Vagina (tissue), 2 donors: ENCODE data around the gene OCSTAMP. TPM values are rescaled to one million over a fixed set of nuclear protein-coding genes. Genes with fewer than 3 reads are reported as not detected.

ENCODE experiments used
- DNase-seq, 2 donors: peaks; one replicate each; pipeline ENCODE4 v3.0.0-alpha.2; 2017; ENCODE audit errors: extremely low spot score in 2 of 2
- H3K27ac ChIP-seq: fragments of 200-600 bp; sonication (generic); one replicate; pipeline ENCODE4 v1.5.1; 2019
- H3K27me3 ChIP-seq: fragments of 200-600 bp; sonication (generic); one replicate; pipeline ENCODE4 v1.5.1; 2019
- H3K36me3 ChIP-seq, 2 donors: fragments of 200-600 bp; sonication (generic); one replicate each; pipeline ENCODE4 v1.5.1; 2017 to 2019
- H3K4me1 ChIP-seq: fragments of 200-600 bp; sonication (generic); one replicate; pipeline ENCODE4 v1.5.1; 2019
- H3K4me3 ChIP-seq, 2 donors: fragments of 200-600 bp; sonication (generic); 1 replicate in 1 of 2; 2 replicates in 1 of 2; pipeline ENCODE4 v1.5.1; 2016 to 2019
- H3K9me3 ChIP-seq: fragments of 200-600 bp; sonication (generic); one replicate; pipeline ENCODE4 v1.5.1; 2019
- CTCF ChIP-seq, 3 experiments: fragments of 450-650 bp in 2 of 3; fragments of 200-600 bp in 1 of 3; sonication (generic) in 1 of 3; IDR thresholded peaks; one replicate each; pipeline ENCODE4 v1.5.1; 2017 to 2019; ENCODE audit warnings: antibody characterized with exemption in 3 of 3, mild to moderate bottlenecking in 2 of 3, moderate library complexity in 2 of 3
- POLR2A ChIP-seq, 2 donors: fragments of 450-650 bp; IDR thresholded peaks; one replicate each; pipeline ENCODE4 v1.6.1; 2017; ENCODE audit warnings: antibody characterized with exemption in 2 of 2, mild to moderate bottlenecking in 2 of 2, moderate library complexity in 2 of 2
- POLR2AphosphoS5 ChIP-seq, 2 donors: sonication (generic); formaldehyde crosslinking; IDR thresholded peaks; one replicate each; pipeline ENCODE4 v1.9.0; 2017; ENCODE audit warnings: antibody characterized with exemption in 2 of 2, mild to moderate bottlenecking in 2 of 2, low read depth in 1 of 2; ENCODE audit not compliant: insufficient read depth in 1 of 2
- intact Hi-C: fragments of 100-400 bp; cut with DNase I; formaldehyde crosslinking; loops from one replicate; pipeline ENCODE4 v1.15.1; 2023
- total RNA-seq: library from RNA; depleted of rRNA; stranded (reverse); fragments of >200 nt; gene quantifications from one replicate; pipeline ENCODE4 v1.2.3, GENCODE V29; 2016

The OCSTAMP gene
- total RNA-seq, 1 donor from 2014 or later: not detected

DNA sequence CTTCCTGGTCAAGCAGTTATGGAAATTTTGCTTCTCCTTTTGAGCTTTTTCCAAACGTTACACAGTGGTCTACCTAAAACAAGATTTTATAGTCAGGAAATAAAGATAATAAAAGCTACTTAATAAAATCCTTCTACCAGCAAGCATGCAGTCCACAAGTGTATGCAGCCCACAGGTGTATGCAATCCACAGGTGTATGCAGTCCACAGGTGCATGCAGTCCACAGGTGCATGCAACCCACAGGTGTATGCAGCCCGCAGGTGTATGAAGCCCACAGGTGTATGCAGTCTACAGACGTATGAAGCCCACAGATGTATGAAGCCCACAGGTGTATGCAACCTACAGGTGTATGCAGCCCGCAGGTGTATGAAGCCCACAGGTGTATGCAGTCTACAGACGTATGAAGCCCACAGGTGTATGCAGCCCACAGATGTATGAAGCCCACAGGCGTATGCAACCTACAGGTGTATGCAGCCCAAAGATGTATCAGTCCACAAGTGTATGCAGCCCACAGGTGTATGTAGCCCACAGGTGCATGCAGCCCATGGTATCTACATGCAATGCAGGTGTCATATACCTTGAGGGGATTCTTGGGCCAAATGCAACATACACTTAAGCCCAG is 26.4 kb upstream of the OCSTAMP start:
- Histone ChIP-seq H3K4me1 (no peaks in the 10 kb centered on the region), H3K9me3 (no peaks in the 10 kb centered on the region), H3K36me3 (no peaks in the 10 kb centered on the region), H3K27me3 (no peaks in the 10 kb centered on the region), H3K27ac (no peak overlapping the region), H3K4me3 (no peak overlapping the region)
- TF ChIP-seq CTCF (IDR thresholded peaks at IDR 0.05) (no peak), POLR2A (IDR thresholded peaks at IDR 0.05) (no peak), POLR2AphosphoS5 (IDR thresholded peaks at IDR 0.05; ENCODE audit: insufficient read depth in 1 of 2, low read depth in 1 of 2) (no peak)
- no peak for DNase-seq
- intact Hi-C loops: no loop called here

DNA sequence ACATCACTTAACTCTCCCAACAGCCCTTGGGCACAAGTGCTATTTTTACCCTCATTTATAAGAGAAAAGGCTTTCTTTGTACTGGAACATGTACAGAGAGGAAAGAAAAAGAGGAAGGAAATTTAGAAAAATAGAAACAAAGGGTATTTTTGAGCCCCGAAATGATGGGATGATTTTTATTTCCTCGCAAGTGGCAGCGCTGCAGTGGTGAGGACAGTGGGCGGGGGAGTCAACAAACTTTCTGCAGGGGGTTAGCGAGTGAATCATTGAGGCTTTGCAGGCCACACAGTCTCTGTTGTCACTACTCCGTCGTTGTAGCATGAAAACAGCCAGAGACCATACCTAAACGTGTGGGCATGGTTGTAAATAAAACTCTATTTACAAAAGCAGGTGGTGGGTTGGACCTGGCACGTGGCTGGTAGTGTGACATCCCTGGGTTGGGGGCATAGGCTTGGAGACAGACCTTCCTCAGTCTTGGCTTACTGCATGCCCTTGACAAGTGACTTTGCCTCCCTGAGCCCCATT is 25.5 kb upstream of the OCSTAMP start:
- Histone ChIP-seq H3K36me3 (no peaks in the 10 kb centered on the region), H3K27me3 (no peaks in the 10 kb centered on the region), H3K9me3 (no peaks in the 10 kb centered on the region), H3K4me1 (no peaks in the 10 kb centered on the region), H3K4me3 (no peak overlapping the region), H3K27ac (no peak overlapping the region)
- TF ChIP-seq POLR2AphosphoS5 (IDR thresholded peaks at IDR 0.05; ENCODE audit: insufficient read depth in 1 of 2, low read depth in 1 of 2) (no peak), POLR2A (IDR thresholded peaks at IDR 0.05) (no peak), CTCF (IDR thresholded peaks at IDR 0.05) (no peak)
- no peak for DNase-seq
- intact Hi-C loops: no loop called here

- Histone ChIP-seq H3K4me1 (no peaks in the 10 kb centered on the region), H3K36me3 (no peaks in the 10 kb centered on the region), H3K27ac (no peak overlapping the region), H3K4me3 (no peak overlapping the region), H3K27me3 (no peaks in the 10 kb centered on the region), H3K9me3 (no peaks in the 10 kb centered on the region)
- intact Hi-C loops: no loop called here
- no peak for TF ChIP-seq POLR2AphosphoS5 (IDR thresholded peaks at IDR 0.05; ENCODE audit: insufficient read depth in 1 of 2, low read depth in 1 of 2)
- TF ChIP-seq CTCF (IDR thresholded peaks at IDR 0.05): no peak
- TF ChIP-seq POLR2A (IDR thresholded peaks at IDR 0.05): no peak
- DNase-seq: no peak
Measured at GRCh38 chr20:46575394-46575793, 24.9 kb upstream of the OCSTAMP start.

- Histone ChIP-seq H3K4me1 (no peaks in the 10 kb centered on the region), H3K27ac (no peak overlapping the region), H3K36me3 (no peaks in the 10 kb centered on the region), H3K9me3 (no peaks in the 10 kb centered on the region), H3K27me3 (no peaks in the 10 kb centered on the region), H3K4me3 (no peak overlapping the region)
- no peak for TF ChIP-seq CTCF (IDR thresholded peaks at IDR 0.05)
- TF ChIP-seq POLR2A (IDR thresholded peaks at IDR 0.05): no peak
- no peak for TF ChIP-seq POLR2AphosphoS5 (IDR thresholded peaks at IDR 0.05; ENCODE audit: insufficient read depth in 1 of 2, low read depth in 1 of 2)
- intact Hi-C loops: no loop called here
- DNase-seq: no peak
Measured at GRCh38 chr20:46573788-46574584, 23.5 kb upstream of the OCSTAMP start.

DNA sequence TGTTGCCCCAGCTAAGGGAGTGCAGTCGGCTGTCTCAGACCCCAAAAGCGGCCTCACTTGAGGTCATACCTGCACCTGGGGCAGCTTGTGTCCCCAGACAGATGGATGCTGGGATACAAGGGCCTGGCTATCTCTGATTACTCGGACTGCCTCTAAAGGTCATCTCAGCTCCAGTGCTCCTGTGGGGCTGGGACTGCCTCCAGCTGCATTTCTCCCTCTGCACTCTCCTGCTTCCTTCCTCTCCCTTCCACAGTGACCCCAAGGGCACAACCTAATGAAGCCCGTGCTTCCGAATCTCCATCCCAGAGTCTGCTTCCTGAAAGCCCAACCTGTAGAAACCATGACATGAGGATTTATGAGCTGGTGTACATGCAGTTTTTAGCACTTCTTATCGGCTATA is 22.8 kb upstream of the OCSTAMP start:
- Histone ChIP-seq H3K4me3 (no peak overlapping the region), H3K27ac (no peak overlapping the region), H3K27me3 (no peaks in the 10 kb centered on the region), H3K36me3 (no peaks in the 10 kb centered on the region), H3K4me1 (no peaks in the 10 kb centered on the region), H3K9me3 (no peaks in the 10 kb centered on the region)
- TF ChIP-seq POLR2AphosphoS5 (IDR thresholded peaks at IDR 0.05; ENCODE audit: insufficient read depth in 1 of 2, low read depth in 1 of 2): no peak
- TF ChIP-seq CTCF (IDR thresholded peaks at IDR 0.05): no peak
- no peak for TF ChIP-seq POLR2A (IDR thresholded peaks at IDR 0.05)
- DNase-seq: no peak
- intact Hi-C loops: no loop called here
